Measurements from ENCODE around the gene CHST8.

The CHST8 gene

GRCh38 chr19:33688171-33688992, 66.6 kb downstream of the CHST8 start:
- TF ChIP-seq EZH2phosphoT487 (conservative IDR thresholded peaks at IDR 0.05; ENCODE audit: low read length) = no peak
- TF ChIP-seq, protein P1, sequence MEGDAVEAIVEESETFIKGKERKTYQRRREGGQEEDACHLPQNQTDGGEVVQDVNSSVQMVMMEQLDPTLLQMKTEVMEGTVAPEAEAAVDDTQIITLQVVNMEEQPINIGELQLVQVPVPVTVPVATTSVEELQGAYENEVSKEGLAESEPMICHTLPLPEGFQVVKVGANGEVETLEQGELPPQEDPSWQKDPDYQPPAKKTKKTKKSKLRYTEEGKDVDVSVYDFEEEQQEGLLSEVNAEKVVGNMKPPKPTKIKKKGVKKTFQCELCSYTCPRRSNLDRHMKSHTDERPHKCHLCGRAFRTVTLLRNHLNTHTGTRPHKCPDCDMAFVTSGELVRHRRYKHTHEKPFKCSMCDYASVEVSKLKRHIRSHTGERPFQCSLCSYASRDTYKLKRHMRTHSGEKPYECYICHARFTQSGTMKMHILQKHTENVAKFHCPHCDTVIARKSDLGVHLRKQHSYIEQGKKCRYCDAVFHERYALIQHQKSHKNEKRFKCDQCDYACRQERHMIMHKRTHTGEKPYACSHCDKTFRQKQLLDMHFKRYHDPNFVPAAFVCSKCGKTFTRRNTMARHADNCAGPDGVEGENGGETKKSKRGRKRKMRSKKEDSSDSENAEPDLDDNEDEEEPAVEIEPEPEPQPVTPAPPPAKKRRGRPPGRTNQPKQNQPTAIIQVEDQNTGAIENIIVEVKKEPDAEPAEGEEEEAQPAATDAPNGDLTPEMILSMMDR (IDR thresholded peaks at IDR 0.05; ENCODE audit: insufficient read depth, low read length, poor library complexity, severe bottlenecking) = no peak

GRCh38 chr19:33689138-33689746, 67.5 kb downstream of the CHST8 start:
- Histone ChIP-seq H3K9me3 (ENCODE audit: insufficient read depth, low read length) (no peaks in the 10 kb centered on the region), H3K36me3 (ENCODE audit: low read length) (no peaks in the 10 kb centered on the region), H3F3A (ENCODE audit: insufficient read depth) (no peaks in the 10 kb centered on the region), H3K27ac (ENCODE audit: low read depth, low read length) (no peak overlapping the region), H3K4me2 (ENCODE audit: low read depth, low read length, poor library complexity, severe bottlenecking) (no peak overlapping the region), H3K9ac (ENCODE audit: low read length) (no peak overlapping the region), H3K4me3 (ENCODE audit: insufficient read depth, low read length, poor library complexity, severe bottlenecking) (no peak overlapping the region), H3K9me2 (replicated peaks; ENCODE audit: insufficient read depth, low read length) (no peaks in the 10 kb centered on the region), H4K20me1 (ENCODE audit: low read depth, low read length) (no peaks in the 10 kb centered on the region), H3K27me3 (ENCODE audit: low read length) (no peaks in the 10 kb centered on the region), H3K79me2 (ENCODE audit: insufficient read depth, low read length) (no peaks in the 10 kb centered on the region), H2AFZ (ENCODE audit: low read depth, low read length, severe bottlenecking) (no peak overlapping the region)
- TF ChIP-seq, protein P1 (IDR thresholded peaks at IDR 0.05; ENCODE audit: insufficient read depth, low read length, poor library complexity, severe bottlenecking) = no peak
- no peak for TF ChIP-seq EZH2phosphoT487 (conservative IDR thresholded peaks at IDR 0.05; ENCODE audit: low read length)

More at GRCh38 chr19:33688171-33688992, 66.6 kb downstream of the CHST8 start:
- Histone ChIP-seq H3F3A (ENCODE audit: insufficient read depth) (no peaks in the 10 kb centered on the region), H3K4me3 (ENCODE audit: insufficient read depth, low read length, poor library complexity, severe bottlenecking) (no peak overlapping the region), H3K36me3 (ENCODE audit: low read length) (no peaks in the 10 kb centered on the region), H3K4me2 (ENCODE audit: low read depth, low read length, poor library complexity, severe bottlenecking) (no peak overlapping the region), H2AFZ (ENCODE audit: low read depth, low read length, severe bottlenecking) (no peak overlapping the region), H3K27me3 (ENCODE audit: low read length) (no peaks in the 10 kb centered on the region), H3K79me2 (ENCODE audit: insufficient read depth, low read length) (no peaks in the 10 kb centered on the region), H3K9me2 (replicated peaks; ENCODE audit: insufficient read depth, low read length) (no peaks in the 10 kb centered on the region), H4K20me1 (ENCODE audit: low read depth, low read length) (no peaks in the 10 kb centered on the region), H3K27ac (ENCODE audit: low read depth, low read length) (no peak overlapping the region), H3K9me3 (ENCODE audit: insufficient read depth, low read length) (no peaks in the 10 kb centered on the region), H3K9ac (ENCODE audit: low read length) (no peak overlapping the region)

DNA sequence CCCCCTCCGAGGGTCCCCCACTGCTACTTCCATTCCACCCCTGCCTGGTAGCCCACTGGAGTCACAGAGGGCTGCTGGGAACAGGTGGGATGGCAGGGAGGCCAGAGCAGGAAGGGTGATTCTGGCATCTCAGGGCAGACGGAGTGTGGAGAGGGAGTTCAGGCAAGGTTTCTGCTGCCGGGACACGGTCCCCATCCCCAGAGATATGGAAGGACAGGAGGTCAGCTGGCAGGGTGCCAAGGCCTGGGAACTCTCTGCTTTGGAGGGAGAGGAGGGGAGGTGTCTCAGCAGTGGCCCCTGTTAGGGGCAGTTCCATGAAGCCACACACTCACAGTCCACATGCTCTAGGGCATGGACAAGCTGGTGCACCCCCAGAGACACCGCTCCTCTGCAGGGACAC, 68.1 kb downstream of the CHST8 start:
- Histone ChIP-seq H3K9ac (ENCODE audit: low read length) (no peak overlapping the region), H3K9me2 (replicated peaks; ENCODE audit: insufficient read depth, low read length) (no peaks in the 10 kb centered on the region), H2AFZ (ENCODE audit: low read depth, low read length, severe bottlenecking) (no peak overlapping the region), H3K4me3 (ENCODE audit: insufficient read depth, low read length, poor library complexity, severe bottlenecking) (no peak overlapping the region), H3K79me2 (ENCODE audit: insufficient read depth, low read length) (no peaks in the 10 kb centered on the region), H3K4me2 (ENCODE audit: low read depth, low read length, poor library complexity, severe bottlenecking) (no peak overlapping the region), H4K20me1 (ENCODE audit: low read depth, low read length) (no peaks in the 10 kb centered on the region), H3K27me3 (ENCODE audit: low read length) (no peaks in the 10 kb centered on the region), H3F3A (ENCODE audit: insufficient read depth) (no peaks in the 10 kb centered on the region), H3K9me3 (ENCODE audit: insufficient read depth, low read length) (no peaks in the 10 kb centered on the region), H3K36me3 (ENCODE audit: low read length) (no peaks in the 10 kb centered on the region), H3K27ac (ENCODE audit: low read depth, low read length) (no peak overlapping the region)
- TF ChIP-seq, protein P1 (IDR thresholded peaks at IDR 0.05; ENCODE audit: insufficient read depth, low read length, poor library complexity, severe bottlenecking) = no peak
- no peak for TF ChIP-seq EZH2phosphoT487 (conservative IDR thresholded peaks at IDR 0.05; ENCODE audit: low read length)
